Stimulated activated CD4-positive, alpha-beta T cell treated with anti-CD3 and anti-CD28 coated beads, TNF-alpha, amount 100 ng/mL, for 4 hours (primary cell): ENCODE data around the gene HARBI1.

Experiments
- DNase-seq, 3 experiments: peaks; one replicate each; pipeline ENCODE4 v3.0.0-alpha.2; 2020; ENCODE audit warnings: low read depth in 3 of 3

The HARBI1 gene

GRCh38 chr11:46617134-46617971 is at the start of gene HARBI1, which contains the start of gene ATG13:
Gene HARBI1, minus strand, starts transcription at chr11:46617227. Its CDS starts 990 bp downstream, at chr11:46616237.
Gene ATG13, plus strand, starts transcription at chr11:46617553. Its CDS starts 26,739 bp downstream, at chr11:46644292.
- DNase-seq = peak; percentile 85 to 91 (median 87)

- DNase-seq = no peak
Observed at GRCh38 chr11:46666516-46666915, 49.5 kb upstream of the HARBI1 start.

- no peak for DNase-seq
Observed at GRCh38 chr11:46665356-46665755, 48.3 kb upstream of the HARBI1 start.

- DNase-seq = no peak
Observed at GRCh38 chr11:46664612-46665011, 47.6 kb upstream of the HARBI1 start.

- DNase-seq = no peak
Observed at GRCh38 chr11:46663277-46663940, 46.4 kb upstream of the HARBI1 start.

- no peak for DNase-seq
Observed at GRCh38 chr11:46662366-46662765, 45.3 kb upstream of the HARBI1 start.

GRCh38 chr11:46661836-46662235 is 44.8 kb upstream of the HARBI1 start:
- DNase-seq = no peak

GRCh38 chr11:46659908-46660307 is 42.9 kb upstream of the HARBI1 start:
- no peak for DNase-seq

GRCh38 chr11:46658259-46658658 is 41.2 kb upstream of the HARBI1 start:
- no peak for DNase-seq

- no peak for DNase-seq
Observed at GRCh38 chr11:46657186-46657585, 40.2 kb upstream of the HARBI1 start.

- no peak for DNase-seq
Observed at GRCh38 chr11:46655631-46656030, 38.6 kb upstream of the HARBI1 start.

GRCh38 chr11:46649180-46649738 is 32.2 kb upstream of the HARBI1 start:
- DNase-seq = no peak

GRCh38 chr11:46643986-46644385 is 27.0 kb upstream of the HARBI1 start:
- DNase-seq = no peak

GRCh38 chr11:46643531-46643930 is 26.5 kb upstream of the HARBI1 start:
- DNase-seq = no peak

GRCh38 chr11:46642627-46643335 is 25.8 kb upstream of the HARBI1 start:
- DNase-seq = no peak

- DNase-seq = no peak
Observed at GRCh38 chr11:46641639-46642038, 24.6 kb upstream of the HARBI1 start.

GRCh38 chr11:46640036-46640788 is 23.2 kb upstream of the HARBI1 start:
- no peak for DNase-seq

- no peak for DNase-seq
Observed at GRCh38 chr11:46639197-46639839, 22.3 kb upstream of the HARBI1 start.

GRCh38 chr11:46637546-46637945 is 20.5 kb upstream of the HARBI1 start:
- DNase-seq = no peak

GRCh38 chr11:46635557-46636139 is 18.6 kb upstream of the HARBI1 start:
- DNase-seq = no peak
